HG02763 (cell line): Measurements from ENCODE around the gene BRSK2.

Experiments used
- ATAC-seq: cut with Tn5 transposase; IDR thresholded peaks from one replicate; pipeline ENCODE4 v1.9.1; 2021; ENCODE audit warnings: mild to moderate bottlenecking, moderate library complexity; ENCODE audit not compliant: unreplicated experiment

The BRSK2 gene

GRCh38 chr11:1448882-1449281 lies 59.1 kb downstream of the BRSK2 start:
- ATAC-seq, result no peak

GRCh38 chr11:1449490-1450243 lies 59.9 kb downstream of the BRSK2 start:
- no peak for ATAC-seq

DNA sequence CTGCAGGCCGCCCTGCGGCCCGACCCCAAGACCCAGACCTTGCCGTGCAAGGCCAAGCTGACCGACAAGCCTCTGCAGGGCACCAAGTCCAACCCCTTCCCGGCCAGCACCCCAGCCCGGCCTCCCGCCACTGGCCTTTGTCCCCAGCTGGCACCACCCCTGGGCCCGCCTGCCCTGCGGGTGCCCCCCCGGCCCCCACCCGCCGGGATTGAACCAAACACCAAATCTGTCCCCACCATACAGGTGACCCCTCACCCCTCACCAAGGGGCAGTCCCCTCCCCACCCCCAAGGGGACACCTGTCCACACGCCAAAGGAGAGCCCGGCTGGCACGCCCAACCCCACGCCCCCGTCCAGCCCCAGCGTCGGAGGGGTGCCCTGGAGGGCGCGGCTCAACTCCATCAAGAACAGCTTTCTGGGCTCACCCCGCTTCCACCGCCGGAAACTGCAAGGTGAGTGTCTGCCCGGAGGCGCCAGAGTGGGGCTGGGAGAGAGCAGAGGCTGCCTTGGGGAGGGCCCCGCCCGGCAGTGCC lies 60.7 kb downstream of the BRSK2 start:
- ATAC-seq, result no peak

- no peak for ATAC-seq
Measured at GRCh38 chr11:1450949-1451710, 61.4 kb downstream of the BRSK2 start.

GRCh38 chr11:1451781-1452470 lies 62.2 kb downstream of the BRSK2 start:
- no peak for ATAC-seq

DNA sequence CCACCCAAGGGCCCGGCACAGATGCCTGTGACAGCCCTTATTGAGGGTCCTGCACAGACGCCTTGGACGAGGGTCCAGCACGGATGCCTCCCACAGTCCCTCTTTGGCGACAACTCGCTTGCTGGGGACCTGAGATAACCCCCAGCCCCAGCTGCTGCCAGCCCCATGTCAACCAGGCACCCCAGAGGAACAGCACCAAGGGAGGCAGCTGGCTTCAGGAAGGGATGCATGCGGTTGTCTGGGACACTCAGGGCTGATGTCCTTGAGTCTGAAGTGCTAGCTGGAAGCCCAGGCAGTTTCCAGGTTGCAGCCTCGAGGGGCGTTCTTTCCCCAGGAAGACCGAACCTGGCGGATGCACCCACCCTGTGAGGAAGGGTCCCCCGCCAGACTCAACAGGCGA lies 63.0 kb downstream of the BRSK2 start:
- no peak for ATAC-seq

- ATAC-seq, result no peak
Measured at GRCh38 chr11:1453611-1454034, 63.9 kb downstream of the BRSK2 start.

DNA sequence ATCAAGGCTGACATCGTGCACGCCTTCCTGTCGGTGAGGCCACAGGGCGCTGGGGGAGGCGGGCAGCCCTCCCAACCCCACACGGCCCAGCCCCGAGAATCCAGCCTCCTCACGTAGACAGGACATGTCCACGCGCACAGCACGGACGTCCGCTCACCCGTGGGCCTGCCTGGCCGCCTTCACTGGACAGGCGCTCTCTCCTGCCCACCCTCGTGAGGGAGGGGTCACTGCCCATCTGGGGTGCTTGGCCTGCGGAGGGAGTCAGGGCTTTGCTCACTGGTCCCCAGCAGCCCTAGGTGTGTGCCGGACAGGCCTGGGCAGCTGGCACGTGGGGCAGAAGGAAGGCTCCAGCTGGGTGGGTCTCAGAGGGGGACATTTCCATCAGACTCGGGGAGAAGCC lies 64.8 kb downstream of the BRSK2 start:
- ATAC-seq, result no peak

- no peak for ATAC-seq
Measured at GRCh38 chr11:1455032-1455762, 65.5 kb downstream of the BRSK2 start.

GRCh38 chr11:1455763-1456060 lies 66.0 kb downstream of the BRSK2 start:
- no peak for ATAC-seq

GRCh38 chr11:1456176-1456575 lies 66.4 kb downstream of the BRSK2 start:
- ATAC-seq, result no peak

DNA sequence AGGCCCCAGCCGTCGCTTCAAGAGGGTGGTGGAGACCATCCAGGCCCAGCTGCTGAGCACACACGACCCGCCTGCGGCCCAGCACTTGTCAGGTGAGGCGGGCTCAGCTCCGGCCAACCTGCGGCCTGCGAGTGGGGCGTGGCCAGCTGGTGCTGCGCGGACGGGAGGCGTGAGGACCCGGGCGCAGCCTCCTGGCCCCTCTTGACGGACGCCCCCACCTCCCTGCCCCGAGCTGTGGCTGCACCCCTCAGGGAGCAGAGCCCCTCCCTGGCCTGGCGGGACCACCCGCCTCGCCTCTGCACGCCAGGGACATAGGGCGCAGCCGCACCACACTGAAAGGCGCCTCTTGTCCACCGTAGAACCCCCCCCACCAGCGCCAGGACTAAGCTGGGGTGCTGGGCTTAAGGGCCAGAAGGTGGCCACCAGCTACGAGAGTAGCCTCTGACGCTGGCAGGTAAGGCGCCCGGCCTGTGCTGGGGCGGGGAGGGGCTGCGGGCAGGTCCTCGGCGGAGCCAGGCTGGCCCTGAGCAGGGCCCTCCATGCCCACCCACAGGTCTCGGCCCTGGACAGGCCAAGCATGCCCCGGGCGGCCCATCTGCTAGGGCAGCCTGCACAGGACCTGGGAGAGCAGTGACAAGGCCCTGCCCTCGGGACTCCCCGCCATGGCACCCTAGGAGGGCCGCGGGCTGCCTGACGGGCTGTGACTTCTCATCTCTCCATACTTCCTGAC lies 67.0 kb downstream of the BRSK2 start:
- no peak for ATAC-seq

DNA sequence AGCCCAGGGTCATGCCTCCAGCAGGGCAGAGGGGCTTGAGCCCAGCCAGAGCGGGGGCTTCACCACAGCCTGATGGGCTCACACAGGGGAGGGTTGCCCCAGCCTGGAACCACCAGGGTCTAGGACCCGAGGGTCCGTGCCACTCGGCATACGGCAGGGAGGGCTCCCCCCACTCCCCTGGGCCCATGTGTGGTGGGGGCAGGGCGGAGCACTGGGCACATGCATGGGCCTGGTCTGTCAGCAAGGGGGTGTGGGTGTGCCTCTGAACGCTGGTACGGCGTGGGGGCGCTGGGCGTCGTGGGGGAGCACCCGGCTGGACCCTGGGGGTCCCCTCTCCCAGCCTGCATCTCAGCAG lies 67.6 kb downstream of the BRSK2 start:
- ATAC-seq, result no peak

DNA sequence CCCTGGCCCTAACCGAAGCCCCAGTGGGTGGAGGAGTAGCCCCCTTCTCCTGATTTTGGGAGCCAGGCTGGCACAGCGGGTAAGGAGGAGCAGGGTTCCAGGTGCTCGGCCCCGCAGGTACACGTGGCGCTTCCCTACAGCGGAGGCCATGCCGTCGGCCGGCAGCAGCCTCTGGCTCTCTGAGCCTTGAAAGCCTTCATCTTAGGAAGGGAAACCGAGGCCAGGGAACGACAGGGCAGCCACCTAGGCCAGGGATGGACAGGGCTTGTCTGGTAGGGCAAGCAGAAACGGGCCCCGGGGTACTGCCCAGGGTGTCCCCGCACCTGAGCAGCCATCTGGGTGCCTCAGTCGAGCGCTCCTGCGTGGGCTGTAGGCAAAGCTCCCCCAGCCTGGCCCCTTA lies 68.1 kb downstream of the BRSK2 start:
- ATAC-seq, result no peak

- ATAC-seq, result no peak
Measured at GRCh38 chr11:1458340-1459218, 68.8 kb downstream of the BRSK2 start.

DNA sequence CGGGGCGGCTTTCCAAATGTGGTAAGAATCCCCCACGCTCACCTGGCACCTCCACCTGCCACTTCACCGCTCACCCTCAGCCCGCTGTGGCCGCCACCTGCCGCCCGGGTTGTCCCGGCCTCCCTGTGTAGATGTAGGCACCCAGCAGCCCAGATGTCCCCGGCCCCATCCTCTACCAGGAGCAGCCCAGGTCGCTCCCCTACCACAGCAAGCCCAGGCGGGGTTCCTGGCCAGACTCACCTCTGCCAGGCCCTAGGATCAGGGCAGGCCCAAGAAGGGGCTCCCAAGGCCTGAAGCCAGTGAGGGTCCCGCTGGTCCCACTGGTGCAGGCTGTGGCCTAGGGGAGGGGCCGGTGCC lies 69.5 kb downstream of the BRSK2 start:
- no peak for ATAC-seq

DNA sequence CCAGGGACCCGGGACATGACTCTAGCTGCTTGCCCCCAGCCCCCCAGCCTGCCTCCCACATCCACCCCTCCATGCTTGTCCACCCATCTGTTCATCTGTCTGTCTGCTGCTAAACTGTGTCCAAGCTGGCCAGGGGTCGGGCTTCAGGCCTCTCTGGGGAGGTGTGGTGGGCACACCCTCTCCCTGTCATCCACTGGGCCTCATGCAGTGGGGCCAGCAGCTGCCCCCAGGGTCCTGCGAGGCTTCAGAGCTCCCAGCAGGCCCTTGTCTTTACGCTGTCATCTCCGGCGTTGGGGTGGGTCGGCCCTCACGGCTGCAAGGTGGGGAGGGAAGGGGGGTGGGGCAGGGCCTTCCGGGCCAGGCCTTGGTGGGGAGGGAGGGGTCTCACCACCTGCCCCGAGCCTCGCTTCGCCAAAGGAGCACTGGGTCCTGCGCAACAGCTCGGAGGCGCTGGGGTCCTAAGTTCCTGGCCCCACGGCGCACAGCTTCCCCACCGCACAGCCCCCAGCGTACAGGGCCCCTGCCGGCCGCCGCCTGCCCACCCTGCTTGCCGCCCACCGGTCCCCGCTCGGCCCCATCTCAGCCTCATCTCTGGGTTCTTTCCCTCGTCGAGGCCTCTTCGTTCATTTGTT lies 70.1 kb downstream of the BRSK2 start:
- no peak for ATAC-seq

- no peak for ATAC-seq
Measured at GRCh38 chr11:1460396-1460985, 70.8 kb downstream of the BRSK2 start.
